Activated B cell treated with CpG ODN at 0.5 μM for 24 hours (primary cell): ENCODE measurements around the gene MLN. TPM values are rescaled to one million over a fixed set of nuclear protein-coding genes. Genes with fewer than 3 reads are reported as not detected.

Source experiments
- ATAC-seq: fragments of 200-7000 bp; cut with Tn5 transposase; one replicate; pipeline ENCODE4 v1.10.0; 2021; ENCODE audit warnings: low read depth, mild to moderate bottlenecking, moderate library complexity
- CTCF ChIA-PET: fragments of 350-600 bp; sonication (Branson Sonifier 250); formaldehyde crosslinking; loops from one replicate; lab custom pipeline; 2021; ENCODE audit warnings: antibody characterized with exemption; lab: Charles Lee
- POLR2A ChIA-PET: fragments of 350-600 bp; sonication (Branson Sonifier 250); formaldehyde crosslinking; loops from one replicate; lab custom pipeline; 2021; ENCODE audit warnings: antibody characterized with exemption; lab: Charles Lee
- DNase-seq: peaks from one replicate; pipeline ENCODE4 v3.0.0; 2022
- H3K27ac Mint-ChIP-seq: one replicate; pipeline ENCODE4 v1.8.0; 2020; ENCODE audit warnings: mixed read lengths
- H3K27me3 Mint-ChIP-seq: one replicate; pipeline ENCODE4 v1.8.0; 2021; ENCODE audit warnings: mixed read lengths
- H3K36me3 Mint-ChIP-seq: one replicate; pipeline ENCODE4 v1.8.0; 2021; ENCODE audit warnings: low read depth, mixed read lengths
- H3K4me1 Mint-ChIP-seq: one replicate; pipeline ENCODE4 v1.8.0; 2021; ENCODE audit warnings: mixed read lengths
- H3K4me3 Mint-ChIP-seq: one replicate; pipeline ENCODE4 v1.8.0; 2020; ENCODE audit warnings: mild to moderate bottlenecking, mixed read lengths
- H3K9me3 Mint-ChIP-seq: one replicate; pipeline ENCODE4 v1.8.0; 2020; ENCODE audit warnings: mixed read lengths
- intact Hi-C: fragments of 100-400 bp; cut with micrococcal nuclease; formaldehyde crosslinking; loops from one replicate; pipeline ENCODE4 v1.15.1; 2024
- total RNA-seq: library from RNA; stranded (reverse); gene quantifications from 2 replicates; pipeline ENCODE4 v1.2.3, GENCODE V29; 2022
- TF ChIP-seq, protein P1 (sequence below): fragments of 200-600 bp; IDR thresholded peaks from one replicate; pipeline ENCODE4 v1.8.0; 2022; ENCODE audit warnings: antibody characterized with exemption, mild to moderate bottlenecking

MLN gene
- total RNA-seq, 1 donor from 2014 or later = not detected

DNA sequence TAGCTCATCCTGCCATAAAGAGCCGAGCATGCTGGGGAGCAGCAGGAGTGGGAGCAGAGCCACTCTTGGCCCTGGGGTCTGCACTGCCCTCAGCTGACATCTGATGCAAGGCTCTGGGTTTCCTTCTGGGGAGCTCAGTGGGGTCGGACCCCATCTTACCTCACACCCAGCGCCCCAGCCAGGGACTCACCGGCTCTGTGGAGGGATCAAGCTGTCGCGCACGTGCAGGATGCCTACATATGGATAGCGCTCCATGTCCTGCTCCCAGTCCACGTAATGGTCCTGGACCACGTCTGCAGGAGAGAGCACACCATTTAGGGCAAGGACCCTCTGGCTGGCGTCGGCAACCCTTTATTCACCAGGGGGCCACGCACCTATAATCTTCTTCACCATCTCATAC, 27.0 kb downstream of the MLN start:
- H3K27me3 Mint-ChIP-seq = no peaks in the 10 kb centered on the region
- POLR2A ChIA-PET = no interaction called here
- CTCF ChIA-PET = no interaction called here
- intact Hi-C loops = no loop called here
- no peak overlapping the region for H3K4me3 Mint-ChIP-seq
- no peak overlapping the region for H3K27ac Mint-ChIP-seq
- DNase-seq = no peak
- H3K9me3 Mint-ChIP-seq = no peaks in the 10 kb centered on the region
- TF ChIP-seq, protein P1, sequence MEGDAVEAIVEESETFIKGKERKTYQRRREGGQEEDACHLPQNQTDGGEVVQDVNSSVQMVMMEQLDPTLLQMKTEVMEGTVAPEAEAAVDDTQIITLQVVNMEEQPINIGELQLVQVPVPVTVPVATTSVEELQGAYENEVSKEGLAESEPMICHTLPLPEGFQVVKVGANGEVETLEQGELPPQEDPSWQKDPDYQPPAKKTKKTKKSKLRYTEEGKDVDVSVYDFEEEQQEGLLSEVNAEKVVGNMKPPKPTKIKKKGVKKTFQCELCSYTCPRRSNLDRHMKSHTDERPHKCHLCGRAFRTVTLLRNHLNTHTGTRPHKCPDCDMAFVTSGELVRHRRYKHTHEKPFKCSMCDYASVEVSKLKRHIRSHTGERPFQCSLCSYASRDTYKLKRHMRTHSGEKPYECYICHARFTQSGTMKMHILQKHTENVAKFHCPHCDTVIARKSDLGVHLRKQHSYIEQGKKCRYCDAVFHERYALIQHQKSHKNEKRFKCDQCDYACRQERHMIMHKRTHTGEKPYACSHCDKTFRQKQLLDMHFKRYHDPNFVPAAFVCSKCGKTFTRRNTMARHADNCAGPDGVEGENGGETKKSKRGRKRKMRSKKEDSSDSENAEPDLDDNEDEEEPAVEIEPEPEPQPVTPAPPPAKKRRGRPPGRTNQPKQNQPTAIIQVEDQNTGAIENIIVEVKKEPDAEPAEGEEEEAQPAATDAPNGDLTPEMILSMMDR = no peak
- peaks cover 95% of the 10 kb centered on the region for H3K36me3 Mint-ChIP-seq
- H3K4me1 Mint-ChIP-seq = no peaks in the 10 kb centered on the region
- ATAC-seq = no peak

DNA sequence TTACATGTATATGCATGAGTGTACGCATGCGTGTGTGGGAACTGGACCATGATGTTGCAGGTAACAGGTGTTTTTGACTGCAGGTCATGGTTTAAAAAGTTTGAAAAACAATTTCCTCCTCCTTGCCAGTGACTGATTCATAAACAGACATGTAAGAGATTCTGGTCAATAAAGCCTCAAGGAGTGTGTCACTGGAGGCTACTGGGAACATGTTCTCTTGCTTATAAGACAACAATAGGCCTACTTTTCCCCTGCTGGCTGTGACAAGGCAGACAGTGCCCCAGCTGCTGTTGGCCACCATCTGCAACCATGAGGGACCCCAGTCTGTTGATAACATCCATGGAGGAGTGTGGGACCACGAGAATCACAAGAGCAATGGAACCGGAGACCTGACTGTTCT, 27.6 kb downstream of the MLN start:
- H3K9me3 Mint-ChIP-seq = no peaks in the 10 kb centered on the region
- H3K4me1 Mint-ChIP-seq = peaks cover 4% of the 10 kb centered on the region
- TF ChIP-seq, protein P1 = no peak
- H3K27me3 Mint-ChIP-seq = no peaks in the 10 kb centered on the region
- CTCF ChIA-PET = no interaction called here
- intact Hi-C loops = no loop called here
- H3K4me3 Mint-ChIP-seq = no peak overlapping the region
- DNase-seq (no peak), ATAC-seq (no peak)
- H3K36me3 Mint-ChIP-seq = peaks cover 89% of the 10 kb centered on the region
- H3K27ac Mint-ChIP-seq = no peak overlapping the region
- POLR2A ChIA-PET = no interaction called here

DNA sequence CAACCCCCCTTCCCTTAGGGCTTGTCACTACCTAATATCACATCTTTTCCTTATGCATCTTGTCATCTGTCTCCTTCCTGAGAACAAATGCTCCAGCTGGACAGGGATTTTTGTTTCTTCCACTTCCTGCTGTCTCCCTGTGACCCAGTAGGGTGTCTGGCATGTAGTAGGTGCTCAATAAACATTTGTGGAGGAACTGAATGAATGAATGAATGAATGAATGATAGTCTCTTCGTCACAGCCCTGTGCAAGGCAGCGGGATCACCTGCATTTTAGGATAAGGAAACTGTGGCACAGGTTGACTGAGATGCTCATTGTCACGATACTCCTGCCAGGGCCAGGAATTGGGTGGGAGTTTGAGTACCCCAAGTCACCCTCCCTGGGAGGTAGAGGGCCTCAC, 29.0 kb downstream of the MLN start:
- TF ChIP-seq, protein P1 = no peak
- intact Hi-C loops = no loop called here
- POLR2A ChIA-PET = no interaction called here
- H3K27me3 Mint-ChIP-seq = no peaks in the 10 kb centered on the region
- ATAC-seq = no peak
- peaks cover 75% of the 10 kb centered on the region for H3K36me3 Mint-ChIP-seq
- H3K4me3 Mint-ChIP-seq = no peak overlapping the region
- CTCF ChIA-PET = no interaction called here
- no peak for DNase-seq
- no peak overlapping the region for H3K27ac Mint-ChIP-seq
- H3K4me1 Mint-ChIP-seq = peaks cover 5% of the 10 kb centered on the region
- H3K9me3 Mint-ChIP-seq = no peaks in the 10 kb centered on the region

DNA sequence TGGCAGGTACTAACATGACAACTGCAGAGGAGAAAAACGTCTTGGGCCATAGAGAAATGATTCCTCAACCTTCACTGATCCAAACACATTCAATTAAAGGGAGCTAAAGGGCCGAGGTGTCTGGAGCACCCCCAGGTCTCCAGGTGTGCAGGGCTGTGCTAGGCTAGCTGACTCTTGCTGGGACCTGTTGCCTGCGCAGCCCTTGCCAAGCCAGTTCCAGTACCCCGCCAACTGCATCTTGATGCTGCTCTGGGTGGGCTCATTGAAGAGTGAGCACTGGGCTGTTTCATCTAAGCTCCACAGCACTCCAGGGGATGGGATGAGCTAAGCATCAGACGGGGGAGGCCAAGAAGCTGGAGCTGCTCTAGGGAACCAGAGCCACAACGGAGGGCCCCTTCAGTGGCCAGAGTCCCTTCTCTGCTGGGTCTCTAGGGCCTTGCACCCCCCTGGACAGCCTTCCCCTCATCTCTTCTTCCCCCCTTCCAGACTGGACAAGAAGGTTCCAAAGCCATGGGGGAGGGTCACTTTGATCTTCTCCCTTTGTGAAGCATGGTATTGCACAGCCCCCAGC, 30.8 kb downstream of the MLN start:
- TF ChIP-seq, protein P1 = no peak
- intact Hi-C loops = no loop called here
- Mint-ChIP-seq H3K36me3 (peaks cover 57% of the 10 kb centered on the region), H3K27ac (no peak overlapping the region), H3K27me3 (peaks cover 5% of the 10 kb centered on the region), H3K4me3 (no peak overlapping the region), H3K4me1 (peaks cover 5% of the 10 kb centered on the region), H3K9me3 (no peaks in the 10 kb centered on the region)
- DNase-seq (no peak), ATAC-seq (no peak)
- POLR2A ChIA-PET = interaction anchor here (0.6 to 1.2 kb wide), 3 partner anchors 14 to 984 kb away, joined by 3 to 4 read pairs (median 4); partner anchors contain the start of gene UQCC2
- CTCF ChIA-PET = interaction anchor here (1.1 to 1.2 kb wide), 2 partner anchors 10 to 255 kb away, joined by 3 read pairs; no protein-coding TSS in a partner anchor

DNA sequence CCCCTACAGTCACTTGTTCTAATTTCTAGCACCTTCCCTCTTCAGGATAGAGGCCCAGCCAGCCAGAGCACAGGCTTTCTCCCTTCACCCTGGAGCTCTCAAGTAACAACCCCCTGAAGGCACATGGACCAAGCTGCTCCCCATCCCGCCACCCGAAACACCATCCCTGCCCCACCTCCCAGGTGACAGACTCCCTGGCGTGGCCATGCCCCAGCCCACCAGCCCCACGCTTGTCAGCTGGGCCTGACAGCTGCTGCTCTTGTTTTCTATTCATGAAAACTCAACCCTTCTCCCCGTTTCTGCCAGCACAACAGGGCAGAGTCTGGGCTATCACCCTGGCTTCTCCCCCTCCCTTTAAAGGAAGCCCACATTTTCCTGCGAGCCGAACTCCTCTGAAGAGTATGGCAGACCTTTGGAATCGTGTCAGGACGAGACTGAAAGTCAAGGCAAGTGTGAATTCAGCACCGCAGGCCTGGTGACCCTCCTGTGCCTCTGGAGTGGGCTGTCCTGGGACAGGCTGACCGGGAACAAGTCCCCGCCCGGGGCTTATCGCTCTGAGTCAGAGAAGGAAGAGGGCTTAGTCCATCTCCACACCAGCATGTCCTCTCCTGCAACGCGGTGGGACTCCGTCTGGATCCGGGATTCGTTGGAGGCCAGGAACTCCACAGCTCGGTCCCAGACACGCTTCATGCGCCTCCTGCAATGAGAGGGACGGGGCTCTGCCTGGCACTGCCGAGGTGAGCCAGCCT, 31.5 kb downstream of the MLN start:
- CTCF ChIA-PET = interaction anchor here (1.0 to 3.9 kb wide), 10 partner anchors 9 to 383 kb away, joined by 3 to 45 read pairs (median 4); partner anchors contain the start of gene UQCC2
- Mint-ChIP-seq H3K9me3 (no peaks in the 10 kb centered on the region), H3K4me3 (no peak overlapping the region), H3K27me3 (peaks cover 8% of the 10 kb centered on the region), H3K36me3 (peaks cover 50% of the 10 kb centered on the region), H3K27ac (no peak overlapping the region), H3K4me1 (peaks cover 5% of the 10 kb centered on the region)
- TF ChIP-seq, protein P1 = no peak
- intact Hi-C loops = no loop called here
- POLR2A ChIA-PET = interaction anchor here (0.6 to 0.7 kb wide), 2 partner anchors 151 to 1670 kb away, joined by 3 read pairs; partner anchors contain the start of gene ITPR3
- DNase-seq = no peak
- ATAC-seq = no peak
